Measurements from ENCODE around the gene SLC2A11.
A peak's percentile ranks its signal among the peaks of the same experiment; 100 is the strongest.
"Not testable (repeated sequence)": the region's sequence is repeated elsewhere in the genome, so short reads cannot be mapped to it uniquely, and the experiment has no call there.

The SLC2A11 gene

DNA sequence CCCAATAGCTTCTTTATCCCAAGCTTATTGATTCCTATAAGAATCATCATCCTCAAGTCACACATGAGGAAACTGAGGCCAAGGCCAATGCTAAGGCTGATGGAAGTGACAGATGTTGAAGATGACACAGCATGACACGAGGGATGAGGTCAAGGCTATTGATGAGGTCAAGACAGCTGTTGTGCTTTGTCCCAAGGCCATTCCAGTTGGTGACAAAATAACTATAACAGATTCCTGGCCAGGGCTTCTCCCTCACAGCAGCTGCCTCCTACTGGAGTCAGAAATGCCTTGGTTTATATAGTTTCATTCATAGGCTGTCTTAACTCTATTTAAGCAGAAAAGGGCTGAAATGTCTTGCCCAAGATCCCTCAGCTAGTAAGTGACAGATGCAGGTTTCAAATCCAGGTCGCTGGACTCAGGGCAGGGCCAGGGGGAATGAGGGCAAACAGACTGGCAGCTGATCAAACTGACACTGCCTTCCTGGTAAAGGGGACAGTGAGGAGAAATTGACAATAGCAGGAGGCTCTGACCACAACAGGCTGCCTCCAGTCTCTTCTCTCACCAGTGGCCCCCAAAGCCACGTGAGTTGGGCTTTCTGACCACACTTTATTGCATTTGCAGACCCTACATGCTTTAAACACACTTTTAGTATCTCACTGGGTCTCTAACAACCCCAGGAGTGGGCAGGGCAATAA is 53.0 kb downstream of the SLC2A11 start:
- no peak overlapping the region for H3K4me3 ChIP-seq (replicated peaks in 1 of 2; ENCODE audit: low read depth in 2 of 2, low read length in 2 of 2)
- no peak for DNase-seq (ENCODE audit: low read depth in 2 of 2)
- TF ChIP-seq CTCF (IDR thresholded peaks at IDR 0.05; ENCODE audit: low read depth, low read length), result no peak

- no peak for DNase-seq (ENCODE audit: low read depth in 2 of 2)
- TF ChIP-seq CTCF (IDR thresholded peaks at IDR 0.05; ENCODE audit: low read depth, low read length), result no peak
- H3K4me3 ChIP-seq (replicated peaks in 1 of 2; ENCODE audit: low read depth in 2 of 2, low read length in 2 of 2), result no peak overlapping the region
Measured at GRCh38 chr22:23911318-23911980, 53.8 kb downstream of the SLC2A11 start.

GRCh38 chr22:23912293-23912903 is 54.7 kb downstream of the SLC2A11 start:
- DNase-seq (ENCODE audit: low read depth in 2 of 2), result no peak
- no peak overlapping the region for H3K4me3 ChIP-seq (replicated peaks in 1 of 2; ENCODE audit: low read depth in 2 of 2, low read length in 2 of 2)
- no peak for TF ChIP-seq CTCF (IDR thresholded peaks at IDR 0.05; ENCODE audit: low read depth, low read length)

DNA sequence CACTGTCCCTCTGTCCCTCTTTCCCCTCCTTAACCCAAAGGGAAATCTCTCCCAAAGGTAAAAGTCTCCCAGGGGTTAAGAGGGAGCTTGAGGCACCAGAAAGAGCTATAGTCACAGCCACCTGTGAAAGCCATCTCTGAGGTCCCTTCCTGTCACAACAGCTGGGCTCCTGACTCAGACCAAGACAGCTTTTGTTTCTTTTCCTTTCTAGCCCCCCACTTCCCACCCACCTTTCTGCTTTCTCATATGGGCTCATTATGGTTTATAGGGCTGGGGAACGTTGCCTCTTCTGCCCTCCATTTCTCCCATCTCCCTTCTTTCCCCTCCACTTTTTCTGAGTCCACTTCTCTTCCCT is 55.6 kb downstream of the SLC2A11 start:
- no peak for DNase-seq (ENCODE audit: low read depth in 2 of 2)
- no peak for TF ChIP-seq CTCF (IDR thresholded peaks at IDR 0.05; ENCODE audit: low read depth, low read length)
- H3K4me3 ChIP-seq (replicated peaks in 1 of 2; ENCODE audit: low read depth in 2 of 2, low read length in 2 of 2), result peak overlapping the region; percentile 54 to 68

DNA sequence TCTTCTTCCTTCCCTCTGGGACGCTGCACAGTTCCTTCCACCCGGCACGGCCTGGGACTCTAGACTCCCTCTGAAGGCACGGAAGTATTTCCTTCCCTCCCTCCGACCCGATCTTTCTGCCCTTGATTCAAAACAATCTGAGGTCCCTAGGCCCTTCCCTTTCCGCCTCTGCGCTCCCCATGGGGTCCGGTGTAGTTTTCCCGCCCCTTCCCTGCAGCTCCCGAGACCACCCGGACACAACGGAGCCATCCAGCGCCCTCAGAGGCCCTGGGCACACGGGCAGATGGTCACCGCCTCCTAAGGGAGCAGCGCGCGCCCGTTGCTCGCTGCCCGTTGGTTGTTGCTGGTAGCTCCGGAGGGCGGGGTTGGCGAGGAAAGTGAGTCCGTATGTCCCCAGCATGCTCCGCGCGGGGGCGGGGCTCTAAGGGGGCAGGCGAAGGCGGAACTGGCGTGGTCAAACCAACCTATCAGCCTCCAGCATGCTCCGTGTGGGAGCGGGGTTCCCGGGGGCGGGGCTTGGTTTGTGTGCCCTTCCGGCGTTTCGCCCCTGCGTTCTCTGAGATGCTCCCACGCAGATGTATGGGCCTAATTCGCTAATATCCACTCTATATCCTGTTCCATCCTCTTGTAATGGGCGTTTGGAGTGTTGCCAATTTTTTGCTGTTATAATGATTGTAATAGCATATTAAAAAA is 56.1 kb downstream of the SLC2A11 start:
- DNase-seq (ENCODE audit: low read depth in 2 of 2), result peak; percentile 98 to 99
- H3K4me3 ChIP-seq (replicated peaks in 1 of 2; ENCODE audit: low read depth in 2 of 2, low read length in 2 of 2), result peak overlapping the region; percentile 54 to 68
- TF ChIP-seq CTCF (IDR thresholded peaks at IDR 0.05; ENCODE audit: low read depth, low read length), result no peak

DNA sequence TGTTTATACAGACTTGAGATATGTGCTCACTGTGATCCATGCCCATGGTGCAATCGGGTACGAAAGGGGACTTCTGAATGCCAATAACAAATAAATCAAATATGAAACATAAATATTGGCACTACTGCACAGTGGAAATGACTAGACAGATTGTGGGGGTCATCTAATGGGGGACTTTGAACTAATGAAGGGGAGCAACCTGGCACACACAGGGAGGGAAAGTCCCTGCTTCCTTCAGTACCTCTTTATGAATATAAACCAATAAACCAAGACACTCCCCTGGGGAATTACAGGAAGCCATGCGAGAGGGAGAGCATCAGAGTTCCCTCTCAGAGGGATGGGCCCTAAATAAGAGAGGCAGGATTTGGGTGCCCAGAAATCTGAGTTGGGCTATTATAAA is 57.6 kb downstream of the SLC2A11 start:
- no peak for DNase-seq (ENCODE audit: low read depth in 2 of 2)
- H3K4me3 ChIP-seq (replicated peaks in 1 of 2; ENCODE audit: low read depth in 2 of 2, low read length in 2 of 2), result no peak overlapping the region
- TF ChIP-seq CTCF (IDR thresholded peaks at IDR 0.05; ENCODE audit: low read depth, low read length), result no peak

GRCh38 chr22:23920267-23920611 is 62.6 kb downstream of the SLC2A11 start:
- not testable (repeated sequence) for DNase-seq (ENCODE audit: low read depth in 2 of 2); H3K4me3 ChIP-seq (replicated peaks in 1 of 2; ENCODE audit: low read depth in 2 of 2, low read length in 2 of 2)

- DNase-seq (ENCODE audit: low read depth in 2 of 2), result peak; percentile 59 to 82
- H3K4me3 ChIP-seq (replicated peaks in 1 of 2; ENCODE audit: low read depth in 2 of 2, low read length in 2 of 2), result not testable (repeated sequence)
Measured at GRCh38 chr22:23921586-23922201, 64.0 kb downstream of the SLC2A11 start.
